Sigmoid colon (tissue), 7 donors: ENCODE data around the gene MATN4. TPM values are rescaled to one million over a fixed set of nuclear protein-coding genes. Genes with fewer than 3 reads are reported as not detected.
A peak's percentile ranks its signal among the peaks of the same experiment; 100 is the strongest.

Experiments
- DNase-seq: peaks from one replicate; pipeline ENCODE4 v3.0.0-alpha.2; 2019
- H3K27ac ChIP-seq, 4 donors: fragments of 200-600 bp; sonication (generic); one replicate each; pipeline ENCODE4 v1.5.1; 2016 to 2019; ENCODE audit warnings: mild to moderate bottlenecking in 1 of 4
- H3K27me3 ChIP-seq, 3 donors: fragments of 200-600 bp; sonication (generic); one replicate each; pipeline ENCODE4 v1.5.1; 2019; ENCODE audit warnings: mild to moderate bottlenecking in 1 of 3
- H3K36me3 ChIP-seq, 4 donors: fragments of 200-600 bp; sonication (generic); one replicate each; pipeline ENCODE4 v1.5.1; 2016 to 2019
- H3K4me1 ChIP-seq, 4 donors: fragments of 200-600 bp; sonication (generic); one replicate each; pipeline ENCODE4 v1.5.1; 2017 to 2019
- H3K4me3 ChIP-seq, 4 donors: fragments of 200-600 bp; sonication (generic); one replicate each; pipeline ENCODE4 v1.5.1; 2017 to 2019; ENCODE audit warnings: mild to moderate bottlenecking in 2 of 4, moderate library complexity in 1 of 4
- H3K9me3 ChIP-seq, 4 donors: fragments of 200-600 bp in 3 of 4; sonication (generic) in 3 of 4; one replicate each; pipeline versions ENCODE4 v1.5.1 to v1.6.1; 2013 to 2019
- CTCF ChIP-seq, 4 experiments: fragments of 450-650 bp in 3 of 4; fragments of 200-600 bp in 1 of 4; IDR thresholded peaks; one replicate each; pipeline ENCODE4 v1.5.1; 2016 to 2019; ENCODE audit warnings: antibody characterized with exemption in 4 of 4, mild to moderate bottlenecking in 3 of 4, moderate library complexity in 2 of 4
- EP300 ChIP-seq, 4 donors: sonication (generic); formaldehyde crosslinking; IDR thresholded peaks; one replicate each; pipeline ENCODE4 v1.6.1; 2017; ENCODE audit warnings: antibody characterized with exemption in 4 of 4
- POLR2A ChIP-seq, 2 donors: fragments of 450-650 bp; IDR thresholded peaks; one replicate each; pipeline ENCODE4 v1.6.1; 2016; ENCODE audit warnings: antibody characterized with exemption in 2 of 2, mild to moderate bottlenecking in 2 of 2, moderate library complexity in 2 of 2
- POLR2AphosphoS5 ChIP-seq, 4 donors: sonication (generic); formaldehyde crosslinking; IDR thresholded peaks; one replicate each; pipeline ENCODE4 v1.6.1; 2017; ENCODE audit warnings: antibody characterized with exemption in 4 of 4
- WGBS, 2 donors: extraction: QIAGEN DNeasy Blood & Tissue Kit; methylation state at CpG; one replicate each; pipeline ENCODE4 v1.1.7; 2013; 5-methylcytosine and 5-hydroxymethylcytosine counted together
- intact Hi-C: fragments of 100-400 bp; cut with DNase I; formaldehyde crosslinking; loops from one replicate; pipeline ENCODE4 v1.15.1; 2023
- polyA plus RNA-seq, 3 donors: library from polyadenylated mRNA; stranded (reverse); fragments of 200-250 nt; gene quantifications; one replicate each; pipeline ENCODE4 v1.2.3, GENCODE V29; 2013
- total RNA-seq, 4 donors: library from RNA; depleted of rRNA; stranded (reverse); fragments of >200 nt; gene quantifications; one replicate each; pipeline ENCODE4 v1.1.0, GENCODE V29; 2016
- donor health status: healthy with polysubstance abuse.
- donor health status: Bipolar disorder and iron deficiency.
- donor health status: healthy.

The MATN4 gene
- total and polyA plus RNA-seq, 7 donors, result 0.17 TPM; not detected in 6

GRCh38 chr20:45329497-45330319, 21.6 kb upstream of the MATN4 start:
- Histone ChIP-seq H3K36me3 (peaks cover 57 to 100% (median 76%) of the 10 kb centered on the region in 4 donors), H3K27ac (peak overlapping the region in 3 of 4 donors; percentile 13 to 50 (median 26))
- WGBS, 2 donors, result 44 to 77% methylated on average over 7 of the region's 7 CpGs

GRCh38 chr20:45328451-45328850, 20.4 kb upstream of the MATN4 start:
- Histone ChIP-seq H3K4me1 (no peaks in the 10 kb centered on the region), H3K27ac (peak overlapping the region in 3 of 4 donors; percentile 13 to 50 (median 24)), H3K36me3 (peaks cover 57 to 91% (median 72%) of the 10 kb centered on the region in 4 donors), H3K4me3 (no peak overlapping the region), H3K9me3 (no peaks in the 10 kb centered on the region), H3K27me3 (no peaks in the 10 kb centered on the region)
- 93 to 96% methylated on average over 4 of the region's 4 CpGs for WGBS, 2 donors
- intact Hi-C loops, result no loop called here
- no peak for DNase-seq
- TF ChIP-seq POLR2A (IDR thresholded peaks at IDR 0.05), result no peak
- TF ChIP-seq EP300 (IDR thresholded peaks at IDR 0.05), result no peak
- TF ChIP-seq CTCF (IDR thresholded peaks at IDR 0.05), result no peak
- no peak for TF ChIP-seq POLR2AphosphoS5 (IDR thresholded peaks at IDR 0.05)

More at GRCh38 chr20:45329497-45330319, 21.6 kb upstream of the MATN4 start:
- no peak for DNase-seq
- Histone ChIP-seq H3K4me3 (no peak overlapping the region), H3K27me3 (no peaks in the 10 kb centered on the region), H3K4me1 (no peaks in the 10 kb centered on the region), H3K9me3 (no peaks in the 10 kb centered on the region)
- TF ChIP-seq CTCF (IDR thresholded peaks at IDR 0.05), result no peak
- no peak for TF ChIP-seq EP300 (IDR thresholded peaks at IDR 0.05)
- TF ChIP-seq POLR2AphosphoS5 (IDR thresholded peaks at IDR 0.05), result no peak
- intact Hi-C loops, result no loop called here

- H3K36me3 ChIP-seq, result peaks cover 29 to 61% (median 44%) of the 10 kb centered on the region in 4 donors
- 67 to 71% methylated on average over 6 of the region's 6 CpGs for WGBS, 2 donors
- intact Hi-C loops, result no loop called here
- DNase-seq, result no peak
- no peak overlapping the region for H3K4me3 ChIP-seq
- TF ChIP-seq POLR2AphosphoS5 (IDR thresholded peaks at IDR 0.05), result no peak
- no peak for TF ChIP-seq CTCF (IDR thresholded peaks at IDR 0.05)
- TF ChIP-seq POLR2A (IDR thresholded peaks at IDR 0.05), result no peak
- TF ChIP-seq EP300 (IDR thresholded peaks at IDR 0.05), result no peak
- H3K4me1 ChIP-seq, result no peaks in the 10 kb centered on the region
- no peaks in the 10 kb centered on the region for H3K9me3 ChIP-seq
- H3K27ac ChIP-seq, result peak overlapping the region in 3 of 4 donors; percentile 15 to 49 (median 49)
- no peaks in the 10 kb centered on the region for H3K27me3 ChIP-seq
Observed at GRCh38 chr20:45325371-45325770, 17.3 kb upstream of the MATN4 start.

GRCh38 chr20:45323731-45324130, 15.6 kb upstream of the MATN4 start:
- Histone ChIP-seq H3K27ac (peak overlapping the region in 2 of 4 donors; percentile 49 to 59), H3K36me3 (peaks cover 12 to 44% (median 28%) of the 10 kb centered on the region in 4 donors), H3K4me3 (no peak overlapping the region), H3K9me3 (no peaks in the 10 kb centered on the region), H3K27me3 (no peaks in the 10 kb centered on the region), H3K4me1 (no peaks in the 10 kb centered on the region)
- DNase-seq, result no peak
- TF ChIP-seq POLR2A (IDR thresholded peaks at IDR 0.05), result no peak
- TF ChIP-seq CTCF (IDR thresholded peaks at IDR 0.05), result no peak
- TF ChIP-seq EP300 (IDR thresholded peaks at IDR 0.05), result no peak
- no peak for TF ChIP-seq POLR2AphosphoS5 (IDR thresholded peaks at IDR 0.05)
- intact Hi-C loops, result loop anchor here (5.0 kb wide), 1 partner anchor 39 kb away; the partner anchor contains the start of gene SYS1
